GM21381 (cell line): ENCODE data around the gene KANSL2.
"Not testable (repeated sequence)": the region's sequence is repeated elsewhere in the genome, so short reads cannot be mapped to it uniquely, and the experiment has no call there.

Source experiments
- ATAC-seq: cut with Tn5 transposase; IDR thresholded peaks from one replicate; pipeline ENCODE4 v1.9.1; 2021; ENCODE audit warnings: mild to moderate bottlenecking, moderate library complexity; ENCODE audit not compliant: unreplicated experiment

Gene KANSL2

GRCh38 chr12:48686037-48686595, 4.1 kb upstream of the KANSL2 start:
- ATAC-seq: no peak

GRCh38 chr12:48683534-48683933, 1.5 kb upstream of the KANSL2 start:
- no peak for ATAC-seq

GRCh38 chr12:48682927-48683326, 889 bp upstream of the KANSL2 start:
- ATAC-seq: no peak

- ATAC-seq: not testable (repeated sequence)
Measured at GRCh38 chr12:48682533-48682905, 481 bp upstream of the KANSL2 start.

- ATAC-seq: no peak
Measured at GRCh38 chr12:48681399-48681709, 684 bp downstream of the KANSL2 start.

GRCh38 chr12:48680861-48681260, 1.2 kb downstream of the KANSL2 start:
- no peak for ATAC-seq

GRCh38 chr12:48678551-48679185, 3.4 kb downstream of the KANSL2 start:
- no peak for ATAC-seq

- ATAC-seq: no peak
Measured at GRCh38 chr12:48671231-48671856, 10.7 kb downstream of the KANSL2 start.

- ATAC-seq: no peak
Measured at GRCh38 chr12:48668996-48669395, 13.0 kb downstream of the KANSL2 start.

GRCh38 chr12:48659863-48660262, 22.2 kb downstream of the KANSL2 start:
- ATAC-seq: no peak

GRCh38 chr12:48651681-48652080, 30.4 kb downstream of the KANSL2 start:
- no peak for ATAC-seq

GRCh38 chr12:48645354-48645753, 36.7 kb downstream of the KANSL2 start:
- not testable (repeated sequence) for ATAC-seq

GRCh38 chr12:48643011-48643410, 39.0 kb downstream of the KANSL2 start:
- ATAC-seq: no peak

GRCh38 chr12:48641752-48642555, 40.1 kb downstream of the KANSL2 start:
- ATAC-seq: not testable (repeated sequence)

GRCh38 chr12:48640854-48641253, 41.2 kb downstream of the KANSL2 start:
- no peak for ATAC-seq

GRCh38 chr12:48640428-48640827, 41.6 kb downstream of the KANSL2 start:
- no peak for ATAC-seq

GRCh38 chr12:48631071-48631470, 51.0 kb downstream of the KANSL2 start:
- no peak for ATAC-seq

- no peak for ATAC-seq
Measured at GRCh38 chr12:48630346-48630745, 51.7 kb downstream of the KANSL2 start.

GRCh38 chr12:48629541-48629940, 52.5 kb downstream of the KANSL2 start:
- ATAC-seq: no peak

- no peak for ATAC-seq
Measured at GRCh38 chr12:48627556-48627955, 54.5 kb downstream of the KANSL2 start.

GRCh38 chr12:48622997-48623396, 59.0 kb downstream of the KANSL2 start:
- not testable (repeated sequence) for ATAC-seq

- ATAC-seq: peak; percentile 60
Measured at GRCh38 chr12:48618541-48618940, 63.5 kb downstream of the KANSL2 start.
